Measurements from ENCODE around the gene RAB31. TPM values are rescaled to one million over a fixed set of nuclear protein-coding genes. Genes with fewer than 3 reads are reported as not detected.

The RAB31 gene
- total RNA-seq, 4 donors from 2014 or later = 24.5 to 91.6 (median 70.2) TPM

- no peak for TF ChIP-seq CTCF (IDR thresholded peaks at IDR 0.05; ENCODE audit: low read depth)
Observed at GRCh38 chr18:9684881-9685614, 23.1 kb upstream of the RAB31 start.

- no peak for TF ChIP-seq CTCF (IDR thresholded peaks at IDR 0.05; ENCODE audit: low read depth)
Observed at GRCh38 chr18:9685615-9685890, 22.5 kb upstream of the RAB31 start.

- TF ChIP-seq CTCF (IDR thresholded peaks at IDR 0.05; ENCODE audit: low read depth) = no peak
Observed at GRCh38 chr18:9688036-9688741, 19.9 kb upstream of the RAB31 start.

- TF ChIP-seq CTCF (IDR thresholded peaks at IDR 0.05; ENCODE audit: low read depth) = no peak
Observed at GRCh38 chr18:9689253-9689652, 18.8 kb upstream of the RAB31 start.

- no peak for TF ChIP-seq CTCF (IDR thresholded peaks at IDR 0.05; ENCODE audit: low read depth)
Observed at GRCh38 chr18:9690418-9691188, 17.5 kb upstream of the RAB31 start.

- no peak for TF ChIP-seq CTCF (IDR thresholded peaks at IDR 0.05; ENCODE audit: low read depth)
Observed at GRCh38 chr18:9691235-9691634, 16.9 kb upstream of the RAB31 start.

GRCh38 chr18:9694174-9694573 is 13.9 kb upstream of the RAB31 start:
- TF ChIP-seq CTCF (IDR thresholded peaks at IDR 0.05; ENCODE audit: low read depth) = no peak
